IMR-90 (cell line): Measurements from ENCODE around the gene ABCA2.

Experiments used
- BHLHE40 ChIP-seq: fragments of 150-350 bp; IDR thresholded peaks from 2 replicates; pipeline ENCODE4 v1.6.1; 2016; ENCODE audit warnings: mild to moderate bottlenecking, low read depth, low read length
- CEBPB ChIP-seq: IDR thresholded peaks from 2 replicates; pipeline ENCODE4 v1.6.1; 2012; ENCODE audit warnings: low read depth, low read length, improper control_type of control experiment
- CHD1 ChIP-seq: IDR thresholded peaks from 2 replicates; pipeline ENCODE4 v1.6.1; 2012; ENCODE audit warnings: low read depth, low read length, improper control_type of control experiment
- CTCF ChIP-seq: conservative IDR thresholded peaks from 2 replicates; pipeline ENCODE4 v1.5.1; 2012; ENCODE audit warnings: mild to moderate bottlenecking, low read depth, low read length, improper control_type of control experiment
- FOS ChIP-seq: fragments of 150-350 bp; IDR thresholded peaks from 2 replicates; pipeline ENCODE4 v1.6.1; 2016; ENCODE audit warnings: low read depth, low read length
- MAFK ChIP-seq: IDR thresholded peaks from 2 replicates; pipeline ENCODE4 v1.6.1; 2012; ENCODE audit warnings: low read depth, low read length, improper control_type of control experiment
- POLR2A ChIP-seq: IDR thresholded peaks from 2 replicates; pipeline ENCODE4 v1.6.1; 2012; ENCODE audit warnings: mild to moderate bottlenecking, low read depth, low read length
- RFX5 ChIP-seq: IDR thresholded peaks from 2 replicates; pipeline ENCODE4 v1.8.0; 2012; ENCODE audit warnings: low read depth, mild to moderate bottlenecking, low read length, moderate library complexity

GRCh38 chr9:136995362-136995761, 32.7 kb downstream of the ABCA2 start:
- TF ChIP-seq CEBPB (no peak), CTCF (no peak), BHLHE40 (no peak), CHD1 (no peak), POLR2A (no peak), FOS (no peak), MAFK (no peak), RFX5 (no peak)
